HUES48 (cell line): ENCODE results near the gene VIM.
"Not testable (repeated sequence)": the region's sequence is repeated elsewhere in the genome, so short reads cannot be mapped to it uniquely, and the experiment has no call there.

Source experiments
- H3K27ac ChIP-seq: one replicate; pipeline ENCODE4 v1.7.0; 2013; ENCODE audit warnings: low read depth, low read length, inconsistent platforms
- H3K27me3 ChIP-seq: 2 replicates; pipeline ENCODE4 v1.6.1; 2013; ENCODE audit warnings: mild to moderate bottlenecking, low read length; ENCODE audit not compliant: control insufficient read depth, insufficient read depth
- H3K36me3 ChIP-seq: 2 replicates; pipeline ENCODE4 v1.6.1; 2013; ENCODE audit warnings: low read length; ENCODE audit not compliant: control insufficient read depth, insufficient read depth
- H3K4me1 ChIP-seq: 2 replicates; pipeline ENCODE4 v1.6.1; 2013; ENCODE audit warnings: mild to moderate bottlenecking, low read length; ENCODE audit not compliant: control insufficient read depth, insufficient read depth
- H3K4me3 ChIP-seq: 2 replicates; pipeline ENCODE4 v1.5.1; 2013; ENCODE audit warnings: mild to moderate bottlenecking, low read depth, low read length
- H3K9ac ChIP-seq: 2 replicates; pipeline ENCODE4 v1.6.1; 2013; ENCODE audit warnings: mild to moderate bottlenecking, low read depth, low read length, moderate library complexity
- H3K9me3 ChIP-seq: 2 replicates; pipeline ENCODE4 v1.6.1; 2013; ENCODE audit warnings: low read length; ENCODE audit not compliant: control insufficient read depth, insufficient read depth

Gene VIM

DNA sequence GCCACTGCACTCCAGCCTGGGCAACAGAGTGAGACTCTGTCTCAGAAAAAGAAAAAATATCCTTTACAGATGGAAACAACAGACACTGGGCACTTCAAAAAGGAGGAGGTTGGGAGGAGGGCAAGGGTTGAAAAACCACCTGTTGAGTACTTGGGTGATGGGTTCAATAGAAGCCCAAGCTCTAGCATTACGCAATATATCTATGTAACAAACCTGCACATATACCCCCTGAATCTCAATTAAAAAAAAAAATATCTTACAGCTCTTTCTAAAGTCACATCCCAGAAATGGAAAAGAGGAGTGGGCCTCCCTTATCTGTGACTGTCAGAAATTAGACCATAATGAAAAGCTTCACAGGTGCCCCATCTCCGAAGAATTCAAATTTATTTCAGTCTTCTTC, 12.1 kb downstream of the VIM start:
- peaks cover 29% of the 10 kb centered on the region for H3K36me3 ChIP-seq

DNA sequence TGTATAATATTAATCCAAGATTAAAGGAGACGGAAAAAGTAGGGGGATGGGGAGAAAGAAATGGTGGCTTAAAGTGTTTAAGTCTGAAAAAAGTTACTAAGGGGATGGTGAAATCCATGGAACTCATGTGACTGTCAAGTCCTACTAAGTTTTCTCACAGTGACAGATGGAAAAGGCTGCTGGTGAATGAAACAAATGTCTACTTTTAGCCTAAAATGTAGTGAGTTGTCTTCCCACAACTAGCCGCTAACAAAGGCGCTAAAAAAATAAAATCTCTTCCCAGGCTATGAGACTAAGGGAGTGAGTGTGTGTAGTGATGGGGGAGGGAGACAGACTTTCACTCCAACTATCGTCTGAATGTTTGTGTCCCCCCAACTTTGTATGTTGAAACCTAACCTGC, 12.6 kb downstream of the VIM start:
- Histone ChIP-seq H3K27ac (no peak overlapping the region), H3K4me1 (no peaks in the 10 kb centered on the region), H3K27me3 (no peaks in the 10 kb centered on the region), H3K4me3 (no peak overlapping the region), H3K9me3 (peaks cover 3% of the 10 kb centered on the region; the same call in 1 of the 2 replicates), H3K9ac (no peak overlapping the region), H3K36me3 (peaks cover 24% of the 10 kb centered on the region)

More for the DNA sequence above, 12.1 kb downstream of the VIM start:
- Histone ChIP-seq H3K27ac (no peak overlapping the region), H3K9me3 (peaks cover 3% of the 10 kb centered on the region; the same call in 1 of the 2 replicates), H3K9ac (no peak overlapping the region), H3K4me1 (no peaks in the 10 kb centered on the region), H3K27me3 (no peaks in the 10 kb centered on the region), H3K4me3 (no peak overlapping the region)

DNA sequence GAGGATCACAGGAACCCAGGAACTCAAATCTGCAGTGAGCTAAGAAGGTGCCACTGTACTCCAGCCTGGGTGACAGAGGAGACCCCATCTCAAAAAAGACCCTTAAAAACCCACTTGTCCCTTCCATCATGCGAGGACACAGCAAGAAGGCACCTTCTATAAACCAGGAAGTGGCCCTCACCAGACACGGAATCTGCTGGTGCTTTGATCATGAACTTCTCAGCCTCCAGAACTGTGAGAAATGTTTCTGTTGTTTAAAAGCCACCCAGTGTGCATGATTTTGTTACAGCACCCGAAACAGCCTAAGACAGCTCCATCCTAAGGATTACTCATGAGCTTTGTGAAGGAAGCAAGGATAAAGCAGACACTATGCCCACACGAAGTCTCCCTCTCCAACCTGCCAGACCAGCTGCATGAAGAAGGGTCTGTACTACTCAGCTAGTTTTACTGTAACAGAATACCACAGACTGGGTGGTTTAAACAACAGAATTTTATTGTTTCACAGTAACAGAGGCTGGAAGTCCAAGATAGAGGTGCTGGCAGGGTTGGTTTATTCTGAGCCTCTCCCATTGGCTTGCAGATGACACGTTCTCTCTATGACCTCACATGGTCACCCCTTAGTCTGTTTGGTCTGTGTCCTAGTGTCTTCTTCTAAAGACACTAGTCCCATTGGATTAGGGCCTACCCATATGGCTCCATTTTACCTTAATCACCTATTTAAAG, 13.7 kb downstream of the VIM start:
- H3K9me3 ChIP-seq = peaks cover 3% of the 10 kb centered on the region; the same call in 1 of the 2 replicates
- H3K4me3 ChIP-seq = no peak overlapping the region
- no peak overlapping the region for H3K9ac ChIP-seq
- H3K36me3 ChIP-seq = peaks cover 12% of the 10 kb centered on the region
- no peak overlapping the region for H3K27ac ChIP-seq
- H3K27me3 ChIP-seq = no peaks in the 10 kb centered on the region
- no peaks in the 10 kb centered on the region for H3K4me1 ChIP-seq

- Histone ChIP-seq H3K9me3 (peaks cover 16% of the 10 kb centered on the region), H3K4me3 (no peak overlapping the region)
Measured at GRCh38 chr10:17244700-17245365, 16.8 kb downstream of the VIM start.

GRCh38 chr10:17247210-17247609, 19.2 kb downstream of the VIM start:
- H3K4me3 ChIP-seq = no peak overlapping the region

More at GRCh38 chr10:17244700-17245365, 16.8 kb downstream of the VIM start:
- no peak overlapping the region for H3K27ac ChIP-seq
- H3K4me1 ChIP-seq = no peaks in the 10 kb centered on the region
- H3K27me3 ChIP-seq = no peaks in the 10 kb centered on the region
- H3K9ac ChIP-seq = no peak overlapping the region
- H3K36me3 ChIP-seq = no peaks in the 10 kb centered on the region

GRCh38 chr10:17248964-17249363, 20.9 kb downstream of the VIM start:
- Histone ChIP-seq H3K4me1 (no peaks in the 10 kb centered on the region), H3K27ac (no peak overlapping the region), H3K4me3 (no peak overlapping the region), H3K36me3 (no peaks in the 10 kb centered on the region), H3K9me3 (peaks cover 13% of the 10 kb centered on the region), H3K27me3 (no peaks in the 10 kb centered on the region), H3K9ac (no peak overlapping the region)

More at GRCh38 chr10:17247210-17247609, 19.2 kb downstream of the VIM start:
- Histone ChIP-seq H3K36me3 (no peaks in the 10 kb centered on the region), H3K9ac (no peak overlapping the region), H3K27me3 (no peaks in the 10 kb centered on the region), H3K27ac (no peak overlapping the region), H3K9me3 (peaks cover 13% of the 10 kb centered on the region), H3K4me1 (no peaks in the 10 kb centered on the region)

- Histone ChIP-seq H3K4me3 (no peak overlapping the region), H3K36me3 (no peaks in the 10 kb centered on the region), H3K27ac (no peak overlapping the region), H3K9me3 (peaks cover 13% of the 10 kb centered on the region), H3K27me3 (no peaks in the 10 kb centered on the region), H3K9ac (no peak overlapping the region), H3K4me1 (no peaks in the 10 kb centered on the region)
Measured at GRCh38 chr10:17249820-17250219, 21.8 kb downstream of the VIM start.

GRCh38 chr10:17250736-17251135, 22.7 kb downstream of the VIM start:
- H3K9ac ChIP-seq = no peak overlapping the region
- H3K36me3 ChIP-seq = no peaks in the 10 kb centered on the region
- H3K4me3 ChIP-seq = no peak overlapping the region
- H3K4me1 ChIP-seq = no peaks in the 10 kb centered on the region
- H3K9me3 ChIP-seq = peaks cover 13% of the 10 kb centered on the region
- no peaks in the 10 kb centered on the region for H3K27me3 ChIP-seq
- H3K27ac ChIP-seq = no peak overlapping the region

GRCh38 chr10:17254543-17255050, 26.6 kb downstream of the VIM start:
- not testable (repeated sequence) for H3K27ac ChIP-seq, H3K4me1 ChIP-seq, H3K36me3 ChIP-seq, H3K9me3 ChIP-seq, H3K9ac ChIP-seq, H3K27me3 ChIP-seq, H3K4me3 ChIP-seq

- no peak overlapping the region for H3K27ac ChIP-seq
Measured at GRCh38 chr10:17255512-17255911, 27.5 kb downstream of the VIM start.

DNA sequence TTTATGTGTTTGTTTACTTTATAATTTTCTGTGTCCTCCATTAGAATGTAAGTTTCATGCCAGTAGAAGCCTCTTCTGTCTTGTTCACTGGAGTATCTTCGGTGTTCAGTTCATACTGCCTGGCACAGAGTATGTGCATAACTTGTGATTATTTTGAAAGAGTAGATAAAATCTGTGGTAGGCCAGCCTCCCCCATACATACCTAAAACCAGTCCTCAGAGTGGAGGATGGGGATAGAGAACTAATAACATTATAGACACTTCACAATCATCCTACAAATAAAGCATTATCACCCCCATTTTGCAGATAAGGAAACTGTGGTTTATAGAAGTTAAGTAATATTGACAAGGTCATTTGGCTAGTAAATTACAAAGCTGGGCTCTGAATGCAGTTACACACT, 28.0 kb downstream of the VIM start:
- H3K36me3 ChIP-seq = no peaks in the 10 kb centered on the region
- no peak overlapping the region for H3K4me3 ChIP-seq
- H3K9ac ChIP-seq = no peak overlapping the region
- no peak overlapping the region for H3K27ac ChIP-seq
- no peaks in the 10 kb centered on the region; the same call in 1 of the 2 replicates for H3K9me3 ChIP-seq
- H3K4me1 ChIP-seq = no peaks in the 10 kb centered on the region
- H3K27me3 ChIP-seq = no peaks in the 10 kb centered on the region

More at GRCh38 chr10:17255512-17255911, 27.5 kb downstream of the VIM start:
- no peaks in the 10 kb centered on the region for H3K36me3 ChIP-seq
- no peaks in the 10 kb centered on the region for H3K9me3 ChIP-seq
- no peak overlapping the region for H3K9ac ChIP-seq
- H3K27me3 ChIP-seq = no peaks in the 10 kb centered on the region
- H3K4me1 ChIP-seq = no peaks in the 10 kb centered on the region
- no peak overlapping the region for H3K4me3 ChIP-seq
